GM18951 (cell line): ENCODE measurements around the gene DSCAM.

Source experiments
- POLR2A ChIP-seq: IDR thresholded peaks from 4 replicates; pipeline ENCODE4 v1.6.1; 2011; ENCODE audit warnings: mild to moderate bottlenecking; ENCODE audit not compliant: insufficient read length, insufficient read depth; ENCODE audit errors: extremely low read depth
- in situ Hi-C: fragments of 300-500 bp; cut with MboI; formaldehyde crosslinking; loops from one replicate; pipeline ENCODE4 v1.12.0; 2022; ENCODE audit warnings: low sequenced_read_pairs, mixed read lengths, inconsistent platforms; ENCODE audit not compliant: unreplicated experiment

DSCAM gene

DNA sequence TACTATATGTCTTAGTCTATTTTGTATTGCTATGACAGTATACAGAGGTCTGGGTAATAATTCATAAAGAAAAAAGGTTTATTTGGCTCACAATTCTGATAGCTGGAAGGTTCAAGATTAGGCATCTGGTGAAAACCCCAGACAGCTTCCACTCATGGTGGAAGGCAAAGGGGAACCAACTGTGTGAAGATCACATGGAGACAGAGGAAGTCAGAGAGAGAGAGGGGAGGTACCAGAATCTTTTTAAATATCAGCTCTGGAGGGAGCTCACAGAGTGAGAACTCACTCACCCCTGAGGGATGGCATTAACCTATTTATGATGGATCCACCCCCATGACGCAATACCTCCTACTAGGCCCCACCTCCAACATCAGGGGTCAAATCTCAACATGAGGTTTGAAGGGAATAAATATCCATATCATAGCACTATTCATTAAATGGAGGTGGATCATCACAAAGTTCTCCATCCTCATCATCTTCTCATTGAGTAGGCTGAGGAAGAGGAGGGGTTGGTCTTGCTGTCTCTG is 290.5 kb downstream of the DSCAM start:
- TF ChIP-seq POLR2A, result no peak
- in situ Hi-C loops, result no loop called here

DNA sequence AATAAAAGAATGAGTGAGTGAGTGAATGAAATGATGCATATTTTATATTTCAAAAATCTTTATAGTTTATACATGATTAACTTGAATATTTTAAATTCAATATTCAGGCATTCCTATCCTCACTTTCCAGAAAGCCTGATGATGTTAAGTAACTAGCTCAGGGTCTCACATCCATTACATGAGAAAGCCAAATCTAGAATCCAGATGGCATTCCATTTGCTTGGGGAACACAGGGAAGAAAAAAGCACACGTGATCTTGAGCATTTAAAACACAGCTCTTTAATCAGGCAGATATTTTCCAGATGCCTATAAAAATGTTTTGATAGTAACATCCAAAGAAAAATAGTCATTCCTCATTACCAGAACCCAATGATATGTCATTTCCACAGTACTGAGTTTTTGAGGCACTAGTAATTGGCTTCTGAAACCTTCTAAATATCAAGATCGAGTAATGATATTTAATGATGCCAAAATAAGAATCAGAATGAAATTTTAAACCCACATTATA is 291.9 kb downstream of the DSCAM start:
- TF ChIP-seq POLR2A, result no peak
- in situ Hi-C loops, result no loop called here

DNA sequence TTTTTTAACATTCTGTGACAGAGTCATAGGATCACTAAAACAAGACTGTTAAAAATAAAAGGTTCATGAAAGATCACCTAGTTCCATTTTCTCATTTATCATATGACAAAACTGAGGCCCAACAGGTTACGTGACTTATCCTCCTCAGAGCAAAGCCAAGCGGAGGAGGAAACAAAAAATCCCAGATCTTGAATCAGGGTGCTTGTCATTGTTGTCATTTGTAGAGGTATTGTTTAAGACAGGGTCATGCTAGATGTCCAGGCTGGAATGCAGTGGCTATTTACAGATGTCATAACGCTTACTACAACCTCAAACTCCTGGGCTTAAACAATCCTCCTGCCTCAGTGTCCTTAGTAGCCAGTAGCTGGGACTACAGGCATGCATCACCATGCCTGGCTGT is 293.2 kb downstream of the DSCAM start:
- in situ Hi-C loops, result no loop called here
- no peak for TF ChIP-seq POLR2A

DNA sequence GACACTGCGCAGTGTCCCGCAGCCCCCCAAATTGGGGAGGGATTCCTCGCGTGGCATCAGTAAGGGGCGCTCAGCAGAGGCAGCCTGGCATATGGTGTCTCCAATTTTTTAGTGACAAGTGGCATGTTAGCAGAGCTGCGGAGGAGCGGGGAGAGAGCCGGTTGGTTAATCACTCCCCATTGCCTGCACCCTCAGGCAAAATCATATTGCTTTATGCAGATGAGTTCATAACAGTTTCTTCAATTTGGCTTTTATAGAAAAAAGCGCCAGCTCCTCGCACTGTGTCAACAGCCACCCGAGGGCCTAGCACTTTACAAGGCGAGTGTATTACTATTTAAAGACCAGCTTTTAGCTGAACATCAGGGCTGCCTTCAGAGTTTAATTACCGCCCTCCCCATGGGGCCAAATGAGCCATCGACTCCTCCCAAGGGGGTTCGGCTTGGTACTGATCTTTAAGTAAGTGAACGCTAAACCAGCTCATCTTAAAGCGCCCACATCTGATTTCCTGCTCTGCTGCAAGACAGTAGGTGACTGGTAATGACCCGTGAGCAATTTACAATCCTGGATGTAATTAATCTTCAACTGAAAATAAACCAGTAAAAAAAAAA is 298.9 kb downstream of the DSCAM start:
- in situ Hi-C loops, result no loop called here
- TF ChIP-seq POLR2A, result no peak

DNA sequence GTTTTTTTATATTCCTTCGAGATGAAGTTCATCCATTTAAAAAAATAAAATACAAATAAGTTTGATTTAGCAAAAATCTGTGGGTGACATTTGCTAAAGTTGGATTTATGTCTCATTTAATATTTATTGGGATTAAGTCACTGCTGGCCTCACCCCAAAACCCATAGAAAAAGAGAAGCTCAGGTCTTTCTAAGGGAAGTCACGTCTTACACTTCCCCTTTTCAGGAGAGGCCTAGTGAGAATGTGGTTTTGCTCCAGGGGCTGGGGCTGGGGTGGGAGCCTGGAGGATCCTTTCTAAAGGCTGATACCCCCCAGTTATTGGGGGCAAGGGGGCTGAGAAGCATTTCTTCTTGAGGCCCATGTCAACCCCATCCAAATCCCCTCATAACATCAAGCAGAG is 300.3 kb downstream of the DSCAM start:
- TF ChIP-seq POLR2A, result no peak
- in situ Hi-C loops, result no loop called here

DNA sequence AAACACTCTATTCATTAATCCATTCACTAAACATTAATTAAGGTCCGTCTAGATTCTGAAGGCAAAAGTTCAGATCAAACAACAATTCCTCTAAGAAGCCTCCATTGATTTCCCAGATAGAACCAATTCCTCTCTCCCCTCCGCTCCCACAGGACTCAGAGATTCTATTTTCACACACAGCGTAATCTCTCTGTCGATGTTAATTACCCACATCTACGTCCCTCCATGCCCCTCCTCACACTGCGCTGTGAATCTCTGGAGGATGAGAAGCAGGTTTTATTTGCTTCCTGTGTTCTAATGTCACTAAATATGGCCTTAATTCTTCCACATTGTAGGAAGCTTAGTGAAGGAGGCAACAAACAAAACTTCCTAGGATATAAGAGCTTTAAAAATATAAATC is 306.7 kb downstream of the DSCAM start:
- no peak for TF ChIP-seq POLR2A
- in situ Hi-C loops, result no loop called here

DNA sequence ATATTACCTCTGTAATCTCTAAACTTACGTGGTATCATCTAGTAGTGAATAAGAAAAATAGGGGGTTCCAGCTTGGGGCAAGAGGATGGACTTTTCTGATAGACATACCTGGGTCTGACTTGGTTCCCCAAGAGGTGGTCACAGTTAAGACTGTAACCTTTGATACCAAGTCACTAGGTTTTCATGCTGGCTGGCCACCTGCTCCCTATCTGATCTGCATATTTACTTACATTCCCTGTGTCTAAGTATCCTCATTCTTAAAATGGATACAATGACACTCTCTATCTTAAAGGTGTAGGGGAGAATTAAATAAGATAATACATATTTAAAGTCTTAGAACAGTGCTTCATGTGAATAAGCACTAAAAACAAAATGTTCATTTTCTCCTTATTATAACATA is 312.1 kb downstream of the DSCAM start:
- in situ Hi-C loops, result no loop called here
- no peak for TF ChIP-seq POLR2A

DNA sequence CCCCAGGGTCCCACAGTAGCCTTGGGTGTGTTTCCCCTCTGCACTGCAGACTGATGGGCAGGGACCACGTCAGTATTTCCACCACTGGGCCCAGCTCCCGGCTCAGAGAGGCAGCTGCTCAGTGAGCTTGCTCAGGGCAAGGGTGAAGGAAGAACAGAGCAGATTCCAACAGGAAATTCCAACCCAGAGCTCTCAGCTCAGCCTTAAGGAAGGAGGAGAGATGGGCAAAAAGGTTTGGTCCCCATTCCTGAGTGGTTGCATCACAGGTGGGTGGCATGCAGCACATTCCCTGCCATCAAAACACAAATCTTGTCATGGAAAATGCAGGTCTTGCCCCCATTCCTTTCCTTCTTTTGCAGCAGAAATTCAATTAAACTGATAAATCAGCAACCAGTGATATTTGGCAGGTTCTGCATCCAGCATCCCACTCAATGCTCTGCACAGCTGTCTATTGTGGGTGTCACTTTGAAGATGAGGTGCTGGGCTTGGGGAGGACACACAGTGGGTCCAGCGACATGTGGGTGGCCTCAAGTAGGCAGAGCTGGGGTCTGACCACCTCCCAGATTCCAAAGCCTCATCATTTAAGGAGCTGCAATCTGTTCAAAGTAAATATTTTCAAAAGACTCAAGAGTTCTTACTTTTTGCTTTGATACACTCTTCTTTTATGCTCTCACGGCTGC is 315.4 kb downstream of the DSCAM start:
- in situ Hi-C loops, result no loop called here
- TF ChIP-seq POLR2A, result no peak

DNA sequence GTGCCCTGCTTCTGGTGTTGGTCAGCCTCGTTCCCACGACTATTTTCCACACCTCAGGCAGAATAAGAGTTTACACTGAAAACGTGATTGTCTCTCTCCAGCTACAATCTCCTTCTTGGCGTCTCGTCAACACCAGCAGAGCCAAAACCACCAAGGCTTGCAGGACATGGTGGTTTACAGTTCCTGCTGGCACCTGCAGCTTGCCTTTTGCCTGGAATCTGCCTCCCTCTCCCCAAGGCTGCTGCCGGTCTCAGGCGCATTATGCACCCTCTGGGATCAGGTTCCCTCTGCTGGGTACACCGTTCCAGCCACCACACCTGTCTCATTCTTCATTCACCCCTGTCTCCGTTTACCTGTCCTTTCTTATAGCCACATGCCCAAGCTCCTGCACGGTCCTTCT is 315.9 kb downstream of the DSCAM start:
- in situ Hi-C loops, result no loop called here
- TF ChIP-seq POLR2A, result no peak

DNA sequence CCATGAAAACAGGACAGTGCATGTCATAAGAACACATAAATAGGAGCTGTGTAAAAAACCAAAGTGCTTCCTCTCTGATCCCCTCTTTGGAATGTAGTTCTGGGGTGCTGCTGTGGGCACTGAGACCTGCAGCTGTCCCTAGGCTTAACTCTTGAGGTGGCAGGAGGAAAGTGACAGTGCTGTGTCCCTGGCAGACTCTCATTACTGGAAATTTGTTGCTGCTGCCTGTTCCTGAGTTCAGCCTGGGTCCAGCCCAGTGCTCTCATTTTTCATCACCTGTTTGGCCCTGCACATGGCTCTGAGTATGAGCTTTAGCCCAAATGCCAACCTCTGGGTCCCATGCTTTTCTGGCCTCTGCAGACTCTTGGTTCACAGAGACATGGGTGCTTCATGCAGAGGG is 329.3 kb downstream of the DSCAM start:
- no peak for TF ChIP-seq POLR2A
- in situ Hi-C loops, result no loop called here

DNA sequence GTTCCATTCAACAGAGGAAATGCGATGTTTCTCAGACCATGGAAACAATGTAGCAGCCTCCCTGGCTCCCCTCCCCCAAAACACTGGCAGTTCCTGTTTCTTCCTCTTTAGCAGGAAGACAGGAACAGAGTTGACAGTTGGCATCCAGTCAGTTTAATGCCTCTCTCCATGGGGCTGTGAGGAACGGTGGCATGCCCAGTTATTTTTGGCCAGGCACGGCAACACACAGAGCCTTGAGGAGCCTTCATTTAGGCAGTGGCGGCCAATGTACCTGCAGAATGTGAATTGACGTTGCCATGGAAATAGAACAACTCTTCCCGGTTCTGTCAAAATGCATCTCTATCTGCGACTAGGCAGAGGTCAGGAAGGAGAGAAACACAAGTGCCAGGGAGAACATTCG is 330.6 kb downstream of the DSCAM start:
- in situ Hi-C loops, result no loop called here
- TF ChIP-seq POLR2A, result no peak

DNA sequence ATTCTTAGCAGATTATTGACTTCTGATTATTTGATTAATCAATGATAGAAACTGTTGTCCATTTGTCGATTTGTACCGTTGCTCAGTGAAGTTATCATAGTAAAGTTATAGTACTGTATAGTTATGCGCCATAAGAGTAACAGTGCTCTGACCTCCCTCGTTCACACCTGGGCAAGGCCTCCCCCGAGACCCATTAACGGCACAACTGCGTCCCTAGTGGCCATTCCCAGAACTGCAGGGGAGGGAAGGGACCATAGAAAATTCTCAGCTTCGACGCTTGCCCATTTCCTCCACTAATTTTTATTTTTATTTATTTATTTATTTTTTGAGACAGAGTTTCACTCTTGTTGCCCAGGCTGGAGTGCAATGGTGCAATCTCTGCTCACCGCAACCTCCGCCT is 334.4 kb downstream of the DSCAM start:
- TF ChIP-seq POLR2A, result no peak
- in situ Hi-C loops, result no loop called here

DNA sequence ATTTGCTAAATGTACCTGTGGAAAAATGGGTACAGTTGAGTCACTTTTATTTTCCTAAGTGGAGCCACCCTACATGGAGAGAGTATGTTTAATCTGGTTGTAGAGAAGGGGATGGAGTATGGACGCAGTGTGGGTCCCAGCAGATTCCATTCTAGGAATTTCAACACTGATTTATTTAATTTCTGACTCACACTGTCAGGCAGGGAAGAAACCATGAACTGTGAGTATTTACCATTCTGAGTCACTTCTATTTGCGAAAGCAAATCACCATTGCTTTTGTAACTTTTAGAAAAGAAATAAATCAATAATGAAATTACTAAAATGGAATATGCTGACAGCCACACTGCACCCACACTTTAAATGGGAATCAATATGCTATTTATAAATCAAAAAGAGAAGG is 339.0 kb downstream of the DSCAM start:
- TF ChIP-seq POLR2A, result no peak

DNA sequence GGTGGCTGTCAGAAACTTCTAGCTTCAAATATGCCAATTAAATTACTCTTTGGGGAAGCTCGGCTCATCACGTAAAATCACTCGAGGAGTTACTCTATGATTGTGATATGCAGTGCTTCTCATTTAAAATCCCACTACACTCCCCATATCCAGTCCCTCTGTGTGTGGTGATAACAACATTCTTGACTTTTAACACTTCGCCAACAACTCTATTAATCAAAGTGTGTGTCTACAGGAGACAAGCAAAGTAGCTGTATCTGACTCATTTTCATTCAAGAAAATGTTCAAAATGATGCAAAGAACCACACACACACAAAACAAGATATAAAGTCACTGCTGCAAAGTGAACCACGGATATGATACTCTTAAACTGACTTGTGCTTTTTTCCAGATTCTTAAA is 341.3 kb downstream of the DSCAM start:
- TF ChIP-seq POLR2A, result no peak
- in situ Hi-C loops, result no loop called here

More for the DNA sequence above, 339.0 kb downstream of the DSCAM start:
- in situ Hi-C loops, result no loop called here
